Sigmoid colon (tissue), 7 donors: Measurements from ENCODE around the gene SLC6A5. TPM values are rescaled to one million over a fixed set of nuclear protein-coding genes. Genes with fewer than 3 reads are reported as not detected.

Experiments
- DNase-seq: peaks from one replicate; pipeline ENCODE4 v3.0.0-alpha.2; 2019
- H3K27ac ChIP-seq, 4 donors: fragments of 200-600 bp; sonication (generic); one replicate each; pipeline ENCODE4 v1.5.1; 2016 to 2019; ENCODE audit warnings: mild to moderate bottlenecking in 1 of 4
- H3K27me3 ChIP-seq, 3 donors: fragments of 200-600 bp; sonication (generic); one replicate each; pipeline ENCODE4 v1.5.1; 2019; ENCODE audit warnings: mild to moderate bottlenecking in 1 of 3
- H3K36me3 ChIP-seq, 4 donors: fragments of 200-600 bp; sonication (generic); one replicate each; pipeline ENCODE4 v1.5.1; 2016 to 2019
- H3K4me1 ChIP-seq, 4 donors: fragments of 200-600 bp; sonication (generic); one replicate each; pipeline ENCODE4 v1.5.1; 2017 to 2019
- H3K4me3 ChIP-seq, 4 donors: fragments of 200-600 bp; sonication (generic); one replicate each; pipeline ENCODE4 v1.5.1; 2017 to 2019; ENCODE audit warnings: mild to moderate bottlenecking in 2 of 4, moderate library complexity in 1 of 4
- H3K9me3 ChIP-seq, 4 donors: fragments of 200-600 bp in 3 of 4; sonication (generic) in 3 of 4; one replicate each; pipeline versions ENCODE4 v1.5.1 to v1.6.1; 2013 to 2019
- EP300 ChIP-seq, 4 donors: sonication (generic); formaldehyde crosslinking; IDR thresholded peaks; one replicate each; pipeline ENCODE4 v1.6.1; 2017; ENCODE audit warnings: antibody characterized with exemption in 4 of 4
- POLR2A ChIP-seq, 2 donors: fragments of 450-650 bp; IDR thresholded peaks; one replicate each; pipeline ENCODE4 v1.6.1; 2016; ENCODE audit warnings: antibody characterized with exemption in 2 of 2, mild to moderate bottlenecking in 2 of 2, moderate library complexity in 2 of 2
- POLR2AphosphoS5 ChIP-seq, 4 donors: sonication (generic); formaldehyde crosslinking; IDR thresholded peaks; one replicate each; pipeline ENCODE4 v1.6.1; 2017; ENCODE audit warnings: antibody characterized with exemption in 4 of 4
- WGBS, 2 donors: extraction: QIAGEN DNeasy Blood & Tissue Kit; methylation state at CpG; one replicate each; pipeline ENCODE4 v1.1.7; 2013; 5-methylcytosine and 5-hydroxymethylcytosine counted together
- intact Hi-C: fragments of 100-400 bp; cut with DNase I; formaldehyde crosslinking; loops from one replicate; pipeline ENCODE4 v1.15.1; 2023
- polyA plus RNA-seq, 3 donors: library from polyadenylated mRNA; stranded (reverse); fragments of 200-250 nt; gene quantifications; one replicate each; pipeline ENCODE4 v1.2.3, GENCODE V29; 2013
- total RNA-seq, 4 donors: library from RNA; depleted of rRNA; stranded (reverse); fragments of >200 nt; gene quantifications; one replicate each; pipeline ENCODE4 v1.1.0, GENCODE V29; 2016
- TF ChIP-seq, protein P1 (sequence below), 4 experiments: fragments of 450-650 bp in 3 of 4; fragments of 200-600 bp in 1 of 4; IDR thresholded peaks; one replicate each; pipeline ENCODE4 v1.5.1; 2016 to 2019; ENCODE audit warnings: antibody characterized with exemption in 4 of 4, mild to moderate bottlenecking in 3 of 4, moderate library complexity in 2 of 4
- donor health status: healthy with polysubstance abuse.
- donor health status: Bipolar disorder and iron deficiency.
- donor health status: healthy.

Gene SLC6A5
- total and polyA plus RNA-seq, 7 donors = under 0.01 TPM; not detected in 6

DNA sequence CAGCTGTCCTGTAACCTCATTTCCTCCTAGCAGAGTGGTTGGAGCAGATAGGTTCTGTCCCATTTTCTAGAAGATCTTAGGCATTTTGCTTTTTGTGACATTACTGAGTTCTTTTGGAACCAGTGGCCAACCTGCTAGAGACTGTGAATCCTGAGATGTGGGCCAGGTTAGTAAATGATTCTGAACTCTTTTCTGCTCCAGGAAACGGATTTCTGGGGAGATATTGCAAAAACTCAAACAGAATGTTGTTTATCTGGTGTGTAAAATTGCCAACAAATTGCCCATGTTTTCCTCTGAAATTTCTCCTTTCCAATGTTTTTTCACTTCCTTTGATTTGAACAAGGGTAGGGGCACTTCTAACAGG lies 32.7 kb downstream of the SLC6A5 start:
- intact Hi-C loops = no loop called here
- Histone ChIP-seq H3K27ac (no peak overlapping the region), H3K9me3 (peaks cover 0 to 2% (median 0%) of the 10 kb centered on the region in 4 donors), H3K4me3 (no peak overlapping the region), H3K36me3 (no peaks in the 10 kb centered on the region), H3K4me1 (no peaks in the 10 kb centered on the region), H3K27me3 (no peaks in the 10 kb centered on the region)
- 12 to 33% methylated on average over 1 of the region's 1 CpG for WGBS, 2 donors
- TF ChIP-seq EP300 (IDR thresholded peaks at IDR 0.05) (no peak), POLR2AphosphoS5 (IDR thresholded peaks at IDR 0.05) (no peak), POLR2A (IDR thresholded peaks at IDR 0.05) (no peak)
- TF ChIP-seq, protein P1, sequence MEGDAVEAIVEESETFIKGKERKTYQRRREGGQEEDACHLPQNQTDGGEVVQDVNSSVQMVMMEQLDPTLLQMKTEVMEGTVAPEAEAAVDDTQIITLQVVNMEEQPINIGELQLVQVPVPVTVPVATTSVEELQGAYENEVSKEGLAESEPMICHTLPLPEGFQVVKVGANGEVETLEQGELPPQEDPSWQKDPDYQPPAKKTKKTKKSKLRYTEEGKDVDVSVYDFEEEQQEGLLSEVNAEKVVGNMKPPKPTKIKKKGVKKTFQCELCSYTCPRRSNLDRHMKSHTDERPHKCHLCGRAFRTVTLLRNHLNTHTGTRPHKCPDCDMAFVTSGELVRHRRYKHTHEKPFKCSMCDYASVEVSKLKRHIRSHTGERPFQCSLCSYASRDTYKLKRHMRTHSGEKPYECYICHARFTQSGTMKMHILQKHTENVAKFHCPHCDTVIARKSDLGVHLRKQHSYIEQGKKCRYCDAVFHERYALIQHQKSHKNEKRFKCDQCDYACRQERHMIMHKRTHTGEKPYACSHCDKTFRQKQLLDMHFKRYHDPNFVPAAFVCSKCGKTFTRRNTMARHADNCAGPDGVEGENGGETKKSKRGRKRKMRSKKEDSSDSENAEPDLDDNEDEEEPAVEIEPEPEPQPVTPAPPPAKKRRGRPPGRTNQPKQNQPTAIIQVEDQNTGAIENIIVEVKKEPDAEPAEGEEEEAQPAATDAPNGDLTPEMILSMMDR (IDR thresholded peaks at IDR 0.05) = no peak
- DNase-seq = no peak

DNA sequence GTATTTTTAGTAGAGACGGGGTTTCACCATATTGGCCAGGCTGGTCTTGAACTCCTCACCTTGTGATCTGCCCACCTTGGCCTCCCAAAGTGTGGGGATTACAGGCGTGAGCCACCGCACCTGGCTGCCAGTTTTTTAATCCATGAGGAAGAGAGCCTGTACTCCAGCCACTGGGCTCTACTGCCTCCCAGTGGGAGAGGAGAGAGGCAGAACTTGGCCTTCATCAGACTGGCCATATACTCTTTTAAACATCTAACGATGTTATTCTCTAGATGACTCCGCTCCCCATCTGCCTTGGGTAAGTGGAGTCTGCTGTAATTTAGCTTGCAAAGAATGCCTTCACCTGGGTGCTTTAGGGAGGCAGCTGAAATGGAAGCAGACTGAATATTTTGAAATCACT lies 34.6 kb downstream of the SLC6A5 start:
- H3K4me1 ChIP-seq = no peaks in the 10 kb centered on the region
- TF ChIP-seq, protein P1 (IDR thresholded peaks at IDR 0.05) = no peak
- TF ChIP-seq POLR2A (IDR thresholded peaks at IDR 0.05) = no peak
- no peak for TF ChIP-seq POLR2AphosphoS5 (IDR thresholded peaks at IDR 0.05)
- no peak for TF ChIP-seq EP300 (IDR thresholded peaks at IDR 0.05)
- 89% methylated on average over 5 of the region's 5 CpGs for WGBS, 2 donors
- peaks cover 0 to 2% (median 0%) of the 10 kb centered on the region in 4 donors for H3K9me3 ChIP-seq
- no peak overlapping the region for H3K4me3 ChIP-seq
- no peaks in the 10 kb centered on the region for H3K36me3 ChIP-seq
- intact Hi-C loops = no loop called here
- H3K27me3 ChIP-seq = no peaks in the 10 kb centered on the region
- no peak for DNase-seq
- H3K27ac ChIP-seq = no peak overlapping the region

DNA sequence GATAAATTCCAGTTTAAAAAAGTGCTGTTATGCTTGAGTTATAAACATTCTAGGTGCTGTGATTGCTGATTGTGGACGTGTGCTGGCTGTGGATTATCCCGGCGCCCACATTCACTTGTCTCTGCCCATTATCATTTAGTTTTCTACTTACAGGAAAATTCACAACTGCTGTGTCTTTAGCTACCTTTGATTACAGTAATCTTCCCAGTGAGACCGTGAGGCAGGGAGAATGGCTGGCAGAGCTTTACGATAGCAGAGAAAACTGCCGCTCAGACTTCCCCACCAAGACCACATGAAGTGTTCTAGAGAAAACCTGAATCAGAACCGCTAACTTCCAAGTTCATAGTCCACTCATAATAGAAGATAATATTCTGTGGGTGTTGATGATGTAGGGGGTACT lies 35.4 kb downstream of the SLC6A5 start:
- Histone ChIP-seq H3K36me3 (no peaks in the 10 kb centered on the region), H3K27ac (no peak overlapping the region), H3K27me3 (no peaks in the 10 kb centered on the region), H3K4me3 (no peak overlapping the region), H3K9me3 (peaks cover 0 to 2% (median 0%) of the 10 kb centered on the region in 4 donors), H3K4me1 (no peaks in the 10 kb centered on the region)
- WGBS, 2 donors = 61 to 74% methylated on average over 7 of the region's 7 CpGs
- TF ChIP-seq, protein P1 (IDR thresholded peaks at IDR 0.05) = no peak
- TF ChIP-seq EP300 (IDR thresholded peaks at IDR 0.05) (no peak), POLR2AphosphoS5 (IDR thresholded peaks at IDR 0.05) (no peak), POLR2A (IDR thresholded peaks at IDR 0.05) (no peak)
- no peak for DNase-seq
- intact Hi-C loops = no loop called here

DNA sequence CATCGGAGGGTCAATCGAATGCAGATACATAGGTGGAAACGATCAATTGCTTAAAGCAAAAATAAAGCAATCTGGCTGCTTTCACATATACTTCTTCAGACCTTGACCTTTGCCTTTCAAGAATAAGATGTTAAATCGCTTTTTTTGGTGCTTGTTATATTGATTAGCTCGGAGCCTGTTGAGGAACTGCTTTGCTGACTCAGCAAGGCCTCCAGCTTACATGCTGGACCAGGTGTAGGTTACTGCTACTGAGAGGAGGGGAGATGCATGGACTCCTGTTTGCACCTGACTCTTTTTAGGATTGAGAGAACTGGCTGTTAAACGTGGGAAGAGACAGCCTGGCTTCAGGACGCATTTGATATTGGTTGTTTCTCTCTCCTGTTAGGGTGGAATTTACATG lies 38.7 kb downstream of the SLC6A5 start:
- intact Hi-C loops = no loop called here
- no peak for TF ChIP-seq EP300 (IDR thresholded peaks at IDR 0.05)
- no peak for TF ChIP-seq POLR2A (IDR thresholded peaks at IDR 0.05)
- H3K4me1 ChIP-seq = no peaks in the 10 kb centered on the region
- no peaks in the 10 kb centered on the region for H3K9me3 ChIP-seq
- no peak for DNase-seq
- no peak overlapping the region for H3K27ac ChIP-seq
- H3K27me3 ChIP-seq = no peaks in the 10 kb centered on the region
- H3K36me3 ChIP-seq = no peaks in the 10 kb centered on the region
- no peak overlapping the region for H3K4me3 ChIP-seq
- 66 to 71% methylated on average over 7 of the region's 7 CpGs for WGBS, 2 donors

DNA sequence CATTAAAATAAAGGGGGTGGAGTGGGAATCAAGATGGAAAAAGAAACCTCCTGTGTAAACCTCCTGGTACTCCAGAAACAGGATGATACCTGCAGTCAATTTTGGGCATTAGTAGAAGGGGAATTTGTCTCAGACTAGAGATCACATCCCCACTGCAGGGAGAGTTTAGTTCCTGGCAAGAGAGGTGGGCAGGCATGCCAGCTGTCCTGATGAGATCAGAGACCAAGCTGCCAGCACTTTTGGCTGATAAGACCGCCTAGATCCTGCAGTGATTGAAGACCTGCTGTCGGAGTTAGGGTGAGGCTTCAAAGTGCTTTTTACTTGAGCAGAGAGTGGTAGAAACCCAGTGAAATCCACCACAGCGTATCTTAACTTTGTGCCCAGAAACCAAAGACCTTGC lies 40.3 kb downstream of the SLC6A5 start:
- no peak overlapping the region for H3K4me3 ChIP-seq
- no peaks in the 10 kb centered on the region for H3K9me3 ChIP-seq
- TF ChIP-seq EP300 (IDR thresholded peaks at IDR 0.05) (no peak), POLR2AphosphoS5 (IDR thresholded peaks at IDR 0.05) (no peak), POLR2A (IDR thresholded peaks at IDR 0.05) (no peak)
- TF ChIP-seq, protein P1 (IDR thresholded peaks at IDR 0.05) = no peak
- DNase-seq = no peak
- H3K36me3 ChIP-seq = no peaks in the 10 kb centered on the region
- no peaks in the 10 kb centered on the region for H3K27me3 ChIP-seq
- H3K27ac ChIP-seq = no peak overlapping the region
- intact Hi-C loops = no loop called here
- no peaks in the 10 kb centered on the region for H3K4me1 ChIP-seq
- 64% methylated on average over 3 of the region's 3 CpGs for WGBS, 2 donors
